Pancreas (tissue), 10 donors: ENCODE data around the gene FRYL. TPM values are rescaled to one million over a fixed set of nuclear protein-coding genes. Genes with fewer than 3 reads are reported as not detected.
"Not testable (repeated sequence)": the region's sequence is repeated elsewhere in the genome, so short reads cannot be mapped to it uniquely, and the experiment has no call there.

ENCODE experiments used
- ATAC-seq, 4 donors: fragments of 200-7000 bp; cut with Tn5 transposase; one replicate each; pipeline versions ENCODE4 v1.8.0 to v1.9.1; 2020; ENCODE audit warnings: mild to moderate bottlenecking in 4 of 4, moderate library complexity in 4 of 4
- DNase-seq, 6 donors: peaks; one replicate each; pipeline ENCODE4 v3.0.0-alpha.2; 2020
- FAIRE-seq: peaks from 2 replicates; lab custom pipeline; 2012; peaks lifted over from hg19 to GRCh38; lab: Jason Lieb, UNC
- H3K27ac ChIP-seq, 4 donors: fragments of 200-600 bp; sonication (generic); 1 replicate in 3 of 4; 2 replicates in 1 of 4; pipeline versions ENCODE4 v1.5.0 to v1.8.0; 2020
- H3K27me3 ChIP-seq, 4 donors: fragments of 200-600 bp; one replicate each; pipeline ENCODE4 v1.8.0; 2021
- H3K36me3 ChIP-seq, 3 donors: fragments of 200-600 bp; sonication (generic) in 1 of 3; one replicate each; pipeline versions ENCODE4 v1.5.0 to v1.8.0; 2020 to 2021
- H3K4me1 ChIP-seq, 3 donors: fragments of 200-600 bp; one replicate each; pipeline ENCODE4 v1.8.0; 2021
- H3K4me3 ChIP-seq, 4 donors: fragments of 200-600 bp; sonication (generic) in 2 of 4; one replicate each; pipeline versions ENCODE4 v1.5.0 to v1.8.0; 2020 to 2021
- H3K9me3 ChIP-seq, 4 donors: fragments of 200-600 bp; one replicate each; pipeline ENCODE4 v1.8.0; 2021
- WGBS, 2 donors: extraction: QIAGEN DNeasy Blood & Tissue Kit; methylation state at CpG; one replicate each; pipeline ENCODE4 v1.1.7; 2013; 5-methylcytosine and 5-hydroxymethylcytosine counted together
- intact Hi-C, 3 donors: fragments of 100-400 bp; cut with DNase I; formaldehyde crosslinking; loops; one replicate each; pipeline versions ENCODE4 v1.11.1 to v1.14.2; 2022
- polyA plus RNA-seq, 2 donors: library from polyadenylated mRNA; stranded (reverse); fragments of 200-250 nt; gene quantifications; one replicate each; pipeline ENCODE4 v1.2.3, GENCODE V29; 2013
- total RNA-seq, 6 donors: library from RNA; stranded (reverse); fragmentation: NEBNext Ultra II Directional in 4 of 6; extraction: Animal tissue kit (Norgen Biotek cat#: 25700) in 4 of 6; gene quantifications; one replicate each; pipeline versions ENCODE4 v1.2.1 to v1.2.4, GENCODE V29; 2021 to 2023
- TF ChIP-seq, protein P1 (sequence below), 4 donors: fragments of 200-600 bp; sonication (generic) in 3 of 4; IDR thresholded peaks; one replicate each; pipeline versions ENCODE4 v1.5.0 to v1.8.0; 2021; ENCODE audit warnings: antibody characterized with exemption in 4 of 4
- donor health status: healthy with polysubstance abuse.
- donor health status: DM: no; HTN: no; CAD: no; lungs with moderate emphysema.
- donor health status: DM: no; HTN: no; CAD: no.
- donor health status: control.
- donor health status: control.
- donor health status: Bipolar disorder and iron deficiency.
- donor health status: DM: yes; HTN: yes; CAD: no.
- donor health status: DM: no; HTN: no; CAD: no.
- donor health status: DM: no; HTN: no; CAD: no.
- donor health status: DM: yes; HTN: yes; CAD: no.

FRYL gene
- total and polyA plus RNA-seq, 8 donors = 9.1 to 38.7 (median 20.7) TPM

DNA sequence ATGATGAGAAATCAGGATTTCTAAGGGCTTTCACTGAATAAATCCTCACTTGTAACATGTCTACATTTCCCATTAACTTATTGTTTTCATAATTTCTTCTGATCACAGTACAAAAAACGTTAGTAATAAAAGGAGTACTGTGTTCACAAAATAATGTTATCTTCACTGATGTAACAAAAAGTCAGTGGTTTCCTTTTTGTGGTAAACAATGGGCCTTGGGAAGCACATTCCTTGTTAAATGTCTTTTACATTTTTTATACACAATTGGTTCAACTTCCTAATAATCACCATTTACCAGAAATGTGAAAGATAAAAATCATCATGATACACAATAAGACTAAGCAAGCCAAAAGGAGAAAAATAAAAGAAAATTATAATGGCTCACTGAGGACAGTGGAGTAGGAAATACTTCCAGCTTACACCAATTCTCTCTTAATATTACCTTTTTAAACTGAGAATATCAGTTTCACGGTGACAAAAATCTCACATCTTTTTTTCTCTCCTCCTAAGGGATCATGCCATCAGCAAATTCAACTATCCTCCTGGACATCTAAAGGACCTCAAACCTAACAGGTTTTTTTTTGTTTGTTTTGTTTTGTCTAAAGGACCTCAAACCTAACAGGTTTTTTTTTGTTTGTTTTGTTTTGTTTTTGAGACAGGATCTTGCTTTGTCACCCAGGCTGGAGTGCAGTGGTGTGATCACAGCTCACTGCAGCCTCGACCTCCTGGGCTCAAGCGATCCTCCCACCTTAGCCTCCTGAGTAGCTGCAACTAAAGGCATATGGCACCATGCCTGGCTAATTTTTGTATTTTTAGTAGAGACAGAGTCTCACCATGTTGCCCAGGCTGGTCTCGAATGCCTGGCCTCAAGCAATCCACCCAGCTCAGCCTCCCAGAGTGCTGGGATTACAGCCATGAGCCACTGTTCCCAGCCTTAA is 57.3 kb downstream of the FRYL start:
- H3K36me3 ChIP-seq = no peaks in the 10 kb centered on the region
- 63 to 64% methylated on average over 5 of the region's 5 CpGs for WGBS, 2 donors
- DNase-seq (no peak), FAIRE-seq (no peak), ATAC-seq (no peak)
- H3K27ac ChIP-seq = no peak overlapping the region
- TF ChIP-seq, protein P1, sequence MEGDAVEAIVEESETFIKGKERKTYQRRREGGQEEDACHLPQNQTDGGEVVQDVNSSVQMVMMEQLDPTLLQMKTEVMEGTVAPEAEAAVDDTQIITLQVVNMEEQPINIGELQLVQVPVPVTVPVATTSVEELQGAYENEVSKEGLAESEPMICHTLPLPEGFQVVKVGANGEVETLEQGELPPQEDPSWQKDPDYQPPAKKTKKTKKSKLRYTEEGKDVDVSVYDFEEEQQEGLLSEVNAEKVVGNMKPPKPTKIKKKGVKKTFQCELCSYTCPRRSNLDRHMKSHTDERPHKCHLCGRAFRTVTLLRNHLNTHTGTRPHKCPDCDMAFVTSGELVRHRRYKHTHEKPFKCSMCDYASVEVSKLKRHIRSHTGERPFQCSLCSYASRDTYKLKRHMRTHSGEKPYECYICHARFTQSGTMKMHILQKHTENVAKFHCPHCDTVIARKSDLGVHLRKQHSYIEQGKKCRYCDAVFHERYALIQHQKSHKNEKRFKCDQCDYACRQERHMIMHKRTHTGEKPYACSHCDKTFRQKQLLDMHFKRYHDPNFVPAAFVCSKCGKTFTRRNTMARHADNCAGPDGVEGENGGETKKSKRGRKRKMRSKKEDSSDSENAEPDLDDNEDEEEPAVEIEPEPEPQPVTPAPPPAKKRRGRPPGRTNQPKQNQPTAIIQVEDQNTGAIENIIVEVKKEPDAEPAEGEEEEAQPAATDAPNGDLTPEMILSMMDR (IDR thresholded peaks at IDR 0.05) = no peak
- no peaks in the 10 kb centered on the region for H3K9me3 ChIP-seq
- intact Hi-C loops = no loop called here
- no peak overlapping the region for H3K4me3 ChIP-seq
- H3K4me1 ChIP-seq = peaks cover 0 to 18% (median 0%) of the 10 kb centered on the region in 3 donors
- H3K27me3 ChIP-seq = no peaks in the 10 kb centered on the region

DNA sequence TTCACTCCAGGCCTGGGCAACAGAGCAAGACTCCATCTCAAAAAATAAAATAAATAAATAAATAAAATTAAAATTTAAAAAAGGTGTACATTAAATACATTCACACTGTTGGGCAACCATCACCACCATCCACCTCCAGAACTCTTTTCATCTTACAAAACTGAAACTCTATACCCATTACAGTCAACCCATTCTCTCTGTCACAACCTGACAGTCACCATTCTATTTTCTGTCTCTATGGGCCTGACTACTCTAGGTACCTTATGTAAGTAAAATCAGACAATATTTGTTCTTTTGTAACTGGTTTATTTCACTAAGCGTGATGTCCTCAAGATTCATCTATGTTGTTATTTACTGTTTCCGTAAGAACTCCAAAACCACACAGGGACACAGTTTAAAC is 59.6 kb downstream of the FRYL start:
- intact Hi-C loops = no loop called here
- H3K4me1 ChIP-seq = peaks cover 0 to 4% (median 0%) of the 10 kb centered on the region in 3 donors
- H3K4me3 ChIP-seq = no peak overlapping the region
- H3K9me3 ChIP-seq = no peaks in the 10 kb centered on the region
- DNase-seq = no peak
- 98 to 99% methylated on average over 2 of the region's 2 CpGs for WGBS, 2 donors
- H3K27ac ChIP-seq = no peak overlapping the region
- no peaks in the 10 kb centered on the region for H3K27me3 ChIP-seq
- TF ChIP-seq, protein P1 (IDR thresholded peaks at IDR 0.05) = no peak
- no peak for FAIRE-seq
- ATAC-seq = no peak
- no peaks in the 10 kb centered on the region for H3K36me3 ChIP-seq

DNA sequence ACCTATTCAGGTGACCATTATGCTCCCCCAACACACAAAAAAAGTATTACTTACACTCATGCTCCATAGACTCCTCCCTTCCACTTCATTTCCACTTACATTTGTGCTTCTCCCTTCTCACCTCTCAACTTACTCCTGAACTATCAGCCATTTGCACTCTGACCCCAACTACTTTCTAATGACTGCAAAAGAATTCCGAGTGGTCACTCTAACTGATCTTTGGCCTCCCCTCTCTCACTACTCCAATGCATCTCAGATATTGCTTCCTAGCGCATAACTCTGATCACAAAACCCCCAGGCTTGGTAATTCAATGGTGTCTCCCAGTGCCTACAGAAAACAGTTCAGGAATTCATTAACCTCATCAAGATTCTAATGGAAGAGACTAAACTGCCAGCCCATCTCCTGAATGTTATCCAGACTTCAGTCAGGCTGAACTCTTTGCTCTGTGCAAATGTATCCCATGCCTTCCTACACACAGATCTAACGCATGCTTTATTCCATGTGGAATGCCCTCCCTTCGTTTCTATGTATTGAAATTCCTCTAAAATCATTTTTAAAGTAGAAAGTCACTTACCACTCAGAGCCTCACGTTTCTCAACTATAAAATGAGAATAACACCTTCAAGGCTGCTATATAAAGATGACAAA is 61.1 kb downstream of the FRYL start:
- Histone ChIP-seq H3K27me3 (no peaks in the 10 kb centered on the region), H3K4me3 (no peak overlapping the region), H3K36me3 (no peaks in the 10 kb centered on the region), H3K27ac (no peak overlapping the region), H3K9me3 (no peaks in the 10 kb centered on the region), H3K4me1 (peaks cover 0 to 4% (median 0%) of the 10 kb centered on the region in 3 donors)
- DNase-seq (no peak), ATAC-seq (no peak), FAIRE-seq (no peak)
- TF ChIP-seq, protein P1 (IDR thresholded peaks at IDR 0.05) = no peak
- WGBS, 2 donors = 89% methylated on average over 5 of the region's 5 CpGs
- intact Hi-C loops = no loop called here

DNA sequence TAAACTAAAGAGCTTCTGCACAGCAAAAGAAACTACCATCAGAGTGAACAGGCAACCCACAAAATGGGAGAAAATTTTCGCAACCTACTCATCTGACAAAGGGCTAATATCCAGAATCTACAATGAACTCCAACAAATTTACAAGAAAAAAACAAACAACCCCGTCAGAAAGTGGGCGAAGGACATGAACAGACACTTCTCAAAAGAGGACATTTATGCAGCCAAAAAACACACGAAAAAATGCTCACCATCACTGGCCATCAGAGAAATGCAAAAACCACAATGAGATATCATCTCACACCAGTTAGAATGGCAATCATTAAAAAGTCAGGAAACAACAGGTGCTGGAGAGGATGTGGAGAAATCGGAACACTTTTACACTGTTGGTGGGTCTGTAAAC is 63.8 kb downstream of the FRYL start:
- FAIRE-seq, H3K27me3 ChIP-seq, H3K36me3 ChIP-seq, intact Hi-C loops, H3K9me3 ChIP-seq, ATAC-seq, DNase-seq, H3K4me3 ChIP-seq, H3K4me1 ChIP-seq, H3K27ac ChIP-seq: not testable (repeated sequence)
- WGBS, 2 donors = 97% methylated on average over 4 of the region's 5 CpGs

DNA sequence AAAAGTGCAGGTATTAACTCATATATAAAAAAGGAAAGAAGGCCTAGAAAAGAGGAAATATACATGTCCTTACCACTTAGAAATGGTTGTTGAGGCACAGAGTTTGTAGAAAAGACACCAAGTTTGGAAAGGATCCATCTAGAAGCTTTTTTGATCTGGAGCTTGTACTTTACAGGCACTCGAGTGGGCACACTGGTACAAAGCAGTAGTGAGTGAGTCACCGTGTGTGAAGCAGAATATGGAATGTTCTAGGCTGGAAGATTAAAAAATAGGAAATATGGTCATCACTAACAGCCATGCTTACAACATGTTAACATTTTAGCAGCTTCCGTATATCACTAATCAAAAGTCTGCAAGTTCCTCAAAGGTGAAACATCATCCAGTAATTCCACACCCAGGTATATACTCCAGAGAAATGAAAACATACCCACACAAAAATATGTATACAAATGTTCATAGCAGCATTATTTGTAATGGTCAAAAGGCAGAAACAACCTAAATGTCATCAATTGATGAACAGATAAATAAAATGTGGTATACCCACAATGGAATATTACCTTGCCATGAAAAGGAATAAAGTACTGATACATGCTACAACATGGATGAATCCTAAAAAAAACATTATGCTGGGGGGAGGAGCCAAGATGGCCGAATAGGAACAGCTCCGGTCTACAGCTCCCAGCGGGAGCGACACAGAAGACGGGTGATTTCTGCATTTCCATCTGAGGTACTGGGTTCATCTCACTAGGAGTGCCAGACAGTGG is 69.5 kb downstream of the FRYL start:
- Histone ChIP-seq H3K36me3 (peaks cover 0 to 8% (median 0%) of the 10 kb centered on the region in 3 donors), H3K27me3 (no peaks in the 10 kb centered on the region), H3K27ac (no peak overlapping the region), H3K4me3 (no peak overlapping the region), H3K4me1 (no peaks in the 10 kb centered on the region), H3K9me3 (no peaks in the 10 kb centered on the region)
- FAIRE-seq = no peak
- intact Hi-C loops = no loop called here
- DNase-seq = no peak
- TF ChIP-seq, protein P1 (IDR thresholded peaks at IDR 0.05) = no peak
- no peak for ATAC-seq
- 94 to 96% methylated on average over 8 of the region's 8 CpGs for WGBS, 2 donors
